Measurements from ENCODE around the gene CEP68. TPM values are rescaled to one million over a fixed set of nuclear protein-coding genes. Genes with fewer than 3 reads are reported as not detected.

The CEP68 gene
- polyA plus RNA-seq, 1 of the 3 experiments (the other 2 are of a cell fraction): 6.2 TPM

GRCh38 chr2:65085148-65085547 is 28.9 kb downstream of the CEP68 start:
- POLR2A ChIA-PET: no interaction called here
- Histone ChIP-seq H3K9me2 (no peaks in the 10 kb centered on the region), H3K4me3 (ENCODE audit: low read depth in 2 of 2, low read length in 1 of 2) (no peak overlapping the region), H3K27me3 (ENCODE audit: insufficient read depth) (no peaks in the 10 kb centered on the region), H3K4me1 (ENCODE audit: control insufficient read depth in 1 of 2, insufficient read depth in 2 of 2, low read depth in 1 of 2, low read length in 1 of 2) (no peaks in the 10 kb centered on the region), H3K79me2 (ENCODE audit: insufficient read depth) (peaks cover 80% of the 10 kb centered on the region), H3K36me3 (replicated peaks in 1 of 2; ENCODE audit: control insufficient read depth in 1 of 2, insufficient read depth in 2 of 2, low read length in 1 of 2) (peaks cover 78 to 90% of the 10 kb centered on the region in 2 experiments), H3K9me3 (no peaks in the 10 kb centered on the region), H3F3A (replicated peaks; ENCODE audit: insufficient read depth) (peaks cover 8% of the 10 kb centered on the region), H3K27ac (ENCODE audit: low read depth in 2 of 2, low read length in 1 of 2) (no peak overlapping the region), H3K4me2 (no peak overlapping the region), H3K9ac (no peak overlapping the region), H2AFZ (ENCODE audit: low read depth) (no peak overlapping the region), H4K20me1 (ENCODE audit: insufficient read depth) (peaks cover 47% of the 10 kb centered on the region)
- no peak for TF ChIP-seq JUND (IDR thresholded peaks at IDR 0.05)
- no peak for TF ChIP-seq ZBTB33 (IDR thresholded peaks at IDR 0.05; ENCODE audit: borderline replicate concordance, low read depth)
- 100% methylated on average over 3 of the region's 3 CpGs for WGBS (ENCODE audit: low lambda C conversion rate)
- CTCF ChIA-PET: interaction anchor here (0.7 to 1.1 kb wide), 2 partner anchors 20 to 101 kb away, joined by 3 to 4 read pairs; no protein-coding TSS in a partner anchor
- DNase-seq: no peak

- Histone ChIP-seq H3K79me2 (ENCODE audit: insufficient read depth) (peaks cover 98% of the 10 kb centered on the region), H3K4me2 (no peak overlapping the region), H3K9me3 (no peaks in the 10 kb centered on the region), H3K4me1 (ENCODE audit: control insufficient read depth in 1 of 2, insufficient read depth in 2 of 2, low read depth in 1 of 2, low read length in 1 of 2) (no peaks in the 10 kb centered on the region; a peak in 1 of 4 replicates), H3K27me3 (ENCODE audit: insufficient read depth) (no peaks in the 10 kb centered on the region), H3K4me3 (ENCODE audit: low read depth in 2 of 2, low read length in 1 of 2) (no peak overlapping the region), H3K9ac (no peak overlapping the region), H3K9me2 (no peaks in the 10 kb centered on the region), H3F3A (replicated peaks; ENCODE audit: insufficient read depth) (peaks cover 15% of the 10 kb centered on the region), H4K20me1 (ENCODE audit: insufficient read depth) (peaks cover 93% of the 10 kb centered on the region), H3K27ac (ENCODE audit: low read depth in 2 of 2, low read length in 1 of 2) (no peak overlapping the region), H2AFZ (ENCODE audit: low read depth) (no peak overlapping the region), H3K36me3 (replicated peaks in 1 of 2; ENCODE audit: control insufficient read depth in 1 of 2, insufficient read depth in 2 of 2, low read length in 1 of 2) (peaks cover 40 to 63% of the 10 kb centered on the region in 2 experiments)
- ChIA-PET POLR2A (no interaction called here), CTCF (interaction anchor here (1.0 kb wide), 1 partner anchor 11 kb away, joined by 3 read pairs; no protein-coding TSS in a partner anchor)
- 93% methylated on average over 4 of the region's 4 CpGs for WGBS (ENCODE audit: low lambda C conversion rate)
- TF ChIP-seq SIN3A (IDR thresholded peaks at IDR 0.05; ENCODE audit: borderline replicate concordance, low read depth, low read length) (no peak), JUND (IDR thresholded peaks at IDR 0.05) (no peak), ELF1 (IDR thresholded peaks at IDR 0.05) (no peak), USF2 (IDR thresholded peaks at IDR 0.05; ENCODE audit: borderline replicate concordance, low read depth, low read length) (no peak), TAF1 (IDR thresholded peaks at IDR 0.05; ENCODE audit: borderline replicate concordance, low read depth, low read length) (no peak), GABPA (IDR thresholded peaks at IDR 0.05; ENCODE audit: low read depth) (no peak), EZH2phosphoT487 (IDR thresholded peaks at IDR 0.05; ENCODE audit: borderline replicate concordance, low read depth) (no peak), RXRA (IDR thresholded peaks at IDR 0.05; ENCODE audit: borderline replicate concordance, low read depth) (no peak)
- no peak for DNase-seq
Observed at GRCh38 chr2:65092791-65093190, 36.6 kb downstream of the CEP68 start.
